MV-4-11 (cell line): ENCODE measurements around the gene MINAR2.

Source experiments
- DNase-seq: peaks from one replicate; lab custom pipeline; 2025; lab: John Stamatoyannopoulos, UW

Gene MINAR2

GRCh38 chr5:129771058-129771838 lies 23.4 kb downstream of the MINAR2 start:
- peak; percentile 57 for DNase-seq

- no peak for DNase-seq
Measured at GRCh38 chr5:129773376-129773775, 25.5 kb downstream of the MINAR2 start.

- no peak for DNase-seq
Measured at GRCh38 chr5:129781594-129781993, 33.7 kb downstream of the MINAR2 start.

GRCh38 chr5:129803403-129803802 lies 55.5 kb downstream of the MINAR2 start:
- DNase-seq: no peak

GRCh38 chr5:129804705-129805104 lies 56.8 kb downstream of the MINAR2 start:
- DNase-seq: no peak

GRCh38 chr5:129807162-129807814 lies 59.4 kb downstream of the MINAR2 start:
- peak; percentile 7 for DNase-seq
